Stimulated activated CD4-positive, alpha-beta T cell treated with anti-CD3 and anti-CD28 coated beads, Interleukin-2, amount 100 ng/mL, for 4 hours (primary cell): ENCODE results near the gene RTN4R.
"Not testable (repeated sequence)": the region's sequence is repeated elsewhere in the genome, so short reads cannot be mapped to it uniquely, and the experiment has no call there.

ENCODE experiments used
- DNase-seq: peaks from one replicate; pipeline ENCODE4 v3.0.0-alpha.2; 2020; ENCODE audit warnings: low read depth

Gene RTN4R

DNA sequence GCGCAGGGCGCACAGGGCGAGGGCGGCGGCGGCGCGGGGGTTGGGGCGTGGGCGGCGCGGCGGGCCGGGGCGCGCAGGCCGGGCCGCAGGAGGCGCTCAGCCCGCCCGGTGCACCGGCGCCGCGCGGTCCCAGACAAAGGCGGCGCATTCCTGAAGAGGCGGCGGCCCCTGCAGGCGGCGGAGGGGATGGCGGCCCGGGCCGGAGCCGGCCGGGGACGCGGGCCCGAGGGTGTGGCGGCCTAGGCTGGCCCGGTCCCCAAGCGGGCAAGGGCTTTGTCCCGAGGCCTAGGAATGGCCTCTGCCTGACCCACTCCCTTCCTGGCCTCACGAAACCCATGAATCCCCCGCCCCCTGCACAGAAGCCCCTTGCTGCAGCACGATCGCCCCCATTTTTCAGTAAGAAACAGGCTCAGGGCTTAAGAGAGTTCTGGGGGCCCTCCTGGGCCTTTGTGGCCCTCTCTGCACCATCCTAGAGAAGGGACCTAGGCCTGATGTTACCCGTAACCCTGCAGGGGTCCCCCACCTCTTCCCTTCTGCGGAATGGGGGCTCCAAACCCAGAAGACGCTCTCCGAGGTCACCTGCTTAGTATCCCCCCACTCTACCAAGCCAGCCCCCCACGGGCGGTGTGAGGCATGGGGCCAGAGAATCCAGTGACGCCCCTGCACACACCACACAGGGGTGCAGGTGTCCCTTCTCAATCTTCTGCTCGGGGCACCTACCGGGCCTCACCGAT is at the start of gene RTN4R:
RTN4R (minus strand) TSS at position 40 of the 734 bp plus-strand sequence. CDS start 226 bp downstream, outside the sequence.
- no peak for DNase-seq

DNA sequence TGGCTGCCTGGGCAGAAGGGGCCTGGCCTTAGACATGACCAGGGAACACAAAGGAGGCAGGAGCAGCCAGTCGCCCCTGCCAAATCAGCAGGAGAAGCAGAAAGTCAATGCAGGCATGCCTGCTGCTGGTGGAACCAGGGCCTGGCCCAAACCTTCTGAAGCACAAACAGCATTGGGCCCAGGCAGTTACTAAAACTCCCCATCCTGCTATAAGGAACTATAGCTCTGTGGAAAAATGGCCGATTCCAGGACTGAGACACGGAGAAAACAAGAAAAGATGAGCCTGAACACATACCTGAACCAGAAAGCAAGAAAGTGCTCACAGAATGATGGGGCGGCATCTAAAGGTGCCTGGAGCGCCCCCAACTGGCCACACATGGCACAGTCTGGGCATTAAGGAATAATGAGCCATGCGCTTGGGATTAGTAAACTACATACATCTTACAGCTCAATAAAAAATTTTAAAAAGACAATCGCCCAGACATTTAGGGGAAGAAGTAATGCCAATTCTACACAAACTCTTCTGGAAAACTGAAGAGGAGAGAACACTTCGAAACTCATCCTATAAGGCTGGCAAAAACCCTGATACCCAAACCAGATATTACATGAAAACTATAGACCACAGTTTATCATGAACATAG is 49.4 kb upstream of the RTN4R start:
- not testable (repeated sequence) for DNase-seq

DNA sequence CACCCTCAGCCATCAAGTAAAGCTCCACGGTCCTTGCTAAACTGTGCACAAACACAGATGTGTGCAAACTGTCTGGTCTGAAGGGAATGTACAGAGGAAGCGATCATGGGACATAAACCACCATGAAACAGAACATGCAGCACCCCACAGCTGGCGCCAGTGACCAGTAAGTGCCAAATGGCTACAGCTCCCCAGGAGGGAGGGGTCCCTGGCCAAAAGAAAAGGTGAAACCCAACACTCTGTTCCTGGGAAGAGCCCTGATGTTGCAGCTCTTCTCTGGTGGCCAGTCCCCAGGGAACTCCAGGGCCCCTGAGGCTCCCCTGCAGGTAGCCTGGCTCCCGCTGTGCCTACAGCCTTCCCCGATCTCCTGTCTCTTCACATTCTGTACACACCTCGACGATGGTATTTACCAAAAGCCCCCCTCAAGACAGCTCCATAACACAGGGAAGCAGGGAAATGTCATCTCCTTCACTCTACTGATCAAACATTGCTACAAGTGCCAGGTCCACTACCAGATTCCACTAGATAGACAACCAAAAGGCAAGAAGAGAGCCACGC is 48.8 kb upstream of the RTN4R start:
- DNase-seq = no peak

DNA sequence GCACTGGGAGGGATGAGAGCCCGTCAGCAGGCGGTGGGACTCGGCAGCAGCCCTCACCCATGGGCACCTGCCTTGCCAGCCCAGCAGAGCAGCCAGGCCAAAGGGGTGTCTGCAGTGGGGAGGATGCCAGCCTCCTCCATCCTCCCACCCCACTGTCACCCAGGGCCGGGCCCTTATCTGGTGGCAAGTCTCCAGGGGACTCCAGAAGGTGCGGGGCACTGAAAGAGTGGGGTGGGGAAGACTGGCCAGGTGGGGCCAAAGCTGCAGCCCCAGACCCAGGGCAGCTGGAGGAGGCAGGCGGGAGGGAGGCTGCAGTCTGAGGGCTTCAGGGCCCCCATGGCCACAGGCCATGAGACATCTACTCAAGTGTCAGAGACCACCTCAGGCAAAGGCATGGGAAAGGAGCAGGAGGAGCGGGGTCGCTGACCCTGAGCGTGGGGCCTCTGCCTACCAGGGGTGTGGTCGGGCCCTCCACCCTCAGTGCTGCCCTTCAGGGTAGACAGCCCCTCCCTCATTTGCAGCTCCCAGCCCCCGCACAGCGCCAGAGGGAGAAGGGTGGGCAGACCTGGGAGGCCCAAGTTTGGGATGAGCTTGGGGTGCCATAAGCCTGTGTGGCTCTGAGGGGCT is 48.2 kb upstream of the RTN4R start:
- DNase-seq = no peak

DNA sequence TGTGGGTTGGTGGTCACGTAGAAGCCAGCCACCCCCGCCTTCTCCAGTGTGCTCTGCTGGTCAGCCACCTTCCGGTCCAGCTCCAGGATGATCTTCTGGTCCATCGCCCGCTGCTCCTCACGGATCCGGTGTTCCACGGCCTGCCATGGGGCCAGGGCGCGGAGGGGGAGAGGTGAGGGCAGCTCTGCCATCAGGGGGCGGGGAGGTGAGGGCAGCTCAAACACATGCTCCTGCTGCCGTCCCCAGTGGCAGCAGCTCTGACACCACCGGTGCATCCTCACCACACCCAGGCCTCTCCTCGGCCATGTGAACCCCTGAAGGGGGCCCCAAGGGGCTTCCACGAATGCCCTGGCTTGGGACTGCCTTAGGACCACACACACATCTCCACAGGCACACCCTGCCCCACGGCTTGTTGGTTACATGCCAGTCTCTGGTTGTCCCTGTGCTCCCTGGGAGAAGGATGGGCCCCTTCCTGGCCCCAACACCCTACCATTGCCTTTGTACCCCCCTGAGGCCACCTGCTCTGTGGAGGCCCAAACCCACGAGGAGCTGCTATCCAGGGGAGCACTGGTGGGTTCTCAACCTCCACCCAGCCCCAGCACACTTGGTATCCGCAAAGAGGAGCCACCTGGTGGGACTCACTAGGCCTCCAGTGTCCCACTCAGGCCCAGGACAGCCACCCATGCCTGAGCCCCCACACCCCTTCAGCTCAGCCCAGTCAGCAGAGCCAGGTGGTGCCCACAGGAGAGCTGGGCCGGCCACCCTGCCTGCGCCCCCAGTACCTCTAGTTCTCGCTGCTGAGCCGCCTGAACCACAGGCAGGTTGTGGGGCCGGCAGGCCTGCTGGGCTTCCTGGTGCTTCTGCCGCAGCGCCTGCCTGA is 47.5 kb upstream of the RTN4R start:
- DNase-seq = no peak

DNA sequence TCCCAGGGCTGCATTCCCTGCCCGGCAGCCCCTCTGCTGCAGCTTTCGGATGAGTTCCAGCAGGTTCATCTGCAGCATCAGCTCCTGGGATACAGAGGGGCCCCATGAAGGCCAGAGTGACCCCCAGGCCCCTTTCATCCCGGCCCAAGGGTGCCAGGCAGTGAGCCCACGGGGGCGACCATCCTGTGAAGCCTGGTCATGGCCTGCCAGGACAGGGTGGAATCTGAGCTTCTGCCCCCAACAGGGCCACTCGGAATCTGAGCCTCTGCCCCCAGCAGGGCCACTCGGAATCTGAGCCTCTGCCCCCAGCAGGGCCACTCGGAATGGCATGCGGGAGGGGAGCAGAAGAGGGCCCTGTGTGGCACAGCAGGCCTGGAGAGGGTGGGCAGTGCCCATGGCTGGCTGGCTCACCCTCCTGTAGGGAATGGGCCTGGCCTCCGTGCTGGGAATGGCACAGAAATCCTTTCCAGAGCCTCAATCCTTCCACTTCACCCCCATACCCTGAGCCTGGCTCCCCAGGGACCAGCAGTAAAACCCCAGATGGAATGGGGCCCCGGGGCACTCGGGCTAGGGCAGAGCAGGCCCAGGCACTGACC is 46.7 kb upstream of the RTN4R start:
- DNase-seq = not testable (repeated sequence)

DNA sequence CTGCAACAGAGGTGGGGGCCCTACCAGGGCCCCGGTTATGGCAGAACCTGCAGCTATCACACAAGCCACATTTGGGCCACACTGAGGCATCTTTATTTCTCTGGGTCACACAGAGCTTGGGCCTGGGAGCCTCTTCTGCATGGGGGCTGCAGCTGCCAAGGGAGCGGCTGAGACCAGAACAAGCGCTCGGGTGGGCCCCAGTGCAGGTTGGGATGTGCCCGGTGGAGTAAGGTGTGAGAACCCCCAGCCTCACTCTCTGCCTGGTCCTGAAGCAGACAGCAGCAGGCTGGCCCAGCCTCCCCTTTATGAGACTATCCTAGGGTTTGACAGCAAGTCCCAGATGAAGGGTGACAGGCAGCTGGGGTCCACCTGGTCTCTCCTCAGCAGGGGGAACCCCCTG is 46.1 kb upstream of the RTN4R start:
- not testable (repeated sequence) for DNase-seq

GRCh38 chr22:20313306-20314077 is 45.4 kb upstream of the RTN4R start:
- DNase-seq = not testable (repeated sequence)

DNA sequence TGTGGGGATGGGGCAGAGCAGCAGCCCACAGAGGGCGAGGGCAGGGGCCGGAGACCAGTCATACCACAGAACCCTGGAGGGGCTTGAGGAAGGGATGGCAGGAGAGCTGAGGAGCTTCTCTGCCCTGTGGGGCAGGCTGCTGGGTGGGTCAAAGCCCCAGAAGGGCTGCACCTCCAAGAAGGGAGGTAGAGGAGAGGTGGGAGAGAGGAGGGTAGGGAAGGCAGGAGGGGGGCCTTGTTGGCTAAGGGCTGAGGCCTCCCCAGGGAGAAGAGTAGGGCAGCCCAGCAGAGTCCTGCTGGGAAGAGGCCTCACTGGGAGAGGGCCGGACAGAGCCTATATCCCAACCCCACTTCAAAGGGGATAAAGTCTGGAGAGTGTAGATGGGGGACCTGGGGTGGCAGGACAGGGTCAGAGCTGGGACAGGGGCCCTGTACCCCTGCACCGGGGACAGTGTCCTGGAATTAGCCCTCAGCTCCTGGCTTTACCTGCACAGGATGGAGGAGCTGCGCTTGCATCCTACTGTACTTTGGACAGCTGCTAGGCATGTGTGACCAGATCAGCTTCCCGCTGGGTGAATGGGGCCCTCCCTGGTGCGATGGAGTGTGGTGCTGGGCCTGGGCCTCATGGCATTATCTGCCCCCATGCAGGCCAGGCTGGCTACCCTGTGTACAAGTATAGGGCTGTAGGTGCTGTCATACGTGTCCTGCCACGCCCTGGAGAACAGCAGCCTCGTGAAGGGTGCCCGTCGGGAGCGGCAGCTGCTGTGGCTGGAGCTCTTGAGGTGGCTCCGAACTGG is 44.5 kb upstream of the RTN4R start:
- no peak for DNase-seq

- not testable (repeated sequence) for DNase-seq
Measured at GRCh38 chr22:20311249-20312062, 43.3 kb upstream of the RTN4R start.

DNA sequence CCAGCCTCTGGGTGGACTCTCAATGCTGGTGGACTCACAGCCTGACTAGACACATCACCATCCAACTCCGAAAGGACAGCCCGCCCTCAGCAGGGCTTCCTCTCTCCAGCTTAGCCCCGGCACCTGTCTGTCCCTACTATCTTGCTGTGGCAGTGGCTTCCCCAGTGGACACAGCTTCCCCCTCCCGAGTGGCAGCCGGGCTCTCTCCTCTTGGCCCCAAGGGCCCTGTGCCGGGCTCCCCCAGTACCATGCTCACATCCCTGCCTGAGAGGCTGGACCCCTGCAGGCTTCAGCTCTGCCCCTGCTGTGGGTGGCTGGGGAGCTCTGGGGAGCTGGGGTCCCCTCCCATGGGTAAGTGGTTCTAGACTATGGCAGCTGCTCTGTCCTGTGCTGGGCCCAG is 42.7 kb upstream of the RTN4R start:
- DNase-seq = not testable (repeated sequence)

DNA sequence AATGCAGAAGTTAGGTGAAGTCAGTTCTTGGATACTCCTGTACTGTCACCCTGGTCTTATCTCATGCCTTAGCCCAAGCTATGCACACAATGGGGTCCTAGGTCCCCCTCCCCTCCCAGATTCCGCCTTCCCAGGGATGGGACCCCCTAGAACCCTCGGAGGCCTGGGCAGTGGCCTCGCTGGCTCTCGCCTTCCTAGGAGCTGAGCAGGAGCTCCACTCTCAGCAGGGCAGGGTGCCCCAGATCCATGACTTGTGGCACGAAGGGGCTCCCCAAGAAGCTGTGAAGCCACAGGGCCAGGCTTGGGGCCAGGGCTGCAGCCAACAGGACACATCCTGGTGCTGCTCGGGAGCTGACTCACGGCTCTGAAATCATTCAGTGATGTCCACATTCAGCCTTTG is 42.1 kb upstream of the RTN4R start:
- not testable (repeated sequence) for DNase-seq

DNA sequence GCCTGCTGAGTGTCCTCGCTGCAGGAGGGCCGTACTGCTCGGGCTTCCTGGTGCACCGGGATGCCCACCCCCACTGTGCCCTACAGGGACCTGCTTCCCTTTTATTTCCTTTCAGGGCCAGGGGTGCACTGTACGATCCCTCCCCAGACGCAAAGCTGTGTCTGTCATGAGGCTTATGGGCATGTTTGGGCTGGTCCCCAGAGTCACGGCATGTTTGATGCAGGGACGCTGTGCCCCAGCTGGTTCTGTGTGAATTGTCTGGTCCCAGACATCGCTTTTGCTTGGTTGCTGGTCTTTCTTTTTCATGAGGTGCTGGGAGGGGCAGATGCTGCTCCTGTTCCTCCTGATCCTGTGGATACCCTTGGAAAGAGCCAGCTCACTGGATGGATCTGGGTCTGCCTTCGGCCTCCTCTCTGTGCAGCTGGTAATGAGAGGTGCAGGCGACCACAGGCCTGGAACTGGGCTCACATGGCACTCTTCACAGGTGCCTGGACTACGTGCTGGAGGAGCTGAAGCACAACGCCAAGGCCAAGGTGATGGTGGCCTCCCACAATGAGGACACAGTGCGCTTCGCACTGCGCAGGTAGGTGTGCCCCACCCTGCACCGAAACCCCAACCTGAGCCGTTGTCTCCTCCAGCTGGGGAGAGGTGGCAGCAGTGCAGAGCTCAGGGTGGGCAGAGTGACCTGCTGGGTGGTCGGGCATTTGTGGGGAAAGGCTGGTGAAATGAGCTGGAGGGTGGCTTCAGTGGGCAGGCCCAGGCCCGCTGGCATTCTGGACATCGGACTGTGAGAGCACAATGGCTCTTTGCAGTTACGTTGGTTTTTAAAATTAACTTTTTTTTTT is 40.9 kb upstream of the RTN4R start:
- not testable (repeated sequence) for DNase-seq

DNA sequence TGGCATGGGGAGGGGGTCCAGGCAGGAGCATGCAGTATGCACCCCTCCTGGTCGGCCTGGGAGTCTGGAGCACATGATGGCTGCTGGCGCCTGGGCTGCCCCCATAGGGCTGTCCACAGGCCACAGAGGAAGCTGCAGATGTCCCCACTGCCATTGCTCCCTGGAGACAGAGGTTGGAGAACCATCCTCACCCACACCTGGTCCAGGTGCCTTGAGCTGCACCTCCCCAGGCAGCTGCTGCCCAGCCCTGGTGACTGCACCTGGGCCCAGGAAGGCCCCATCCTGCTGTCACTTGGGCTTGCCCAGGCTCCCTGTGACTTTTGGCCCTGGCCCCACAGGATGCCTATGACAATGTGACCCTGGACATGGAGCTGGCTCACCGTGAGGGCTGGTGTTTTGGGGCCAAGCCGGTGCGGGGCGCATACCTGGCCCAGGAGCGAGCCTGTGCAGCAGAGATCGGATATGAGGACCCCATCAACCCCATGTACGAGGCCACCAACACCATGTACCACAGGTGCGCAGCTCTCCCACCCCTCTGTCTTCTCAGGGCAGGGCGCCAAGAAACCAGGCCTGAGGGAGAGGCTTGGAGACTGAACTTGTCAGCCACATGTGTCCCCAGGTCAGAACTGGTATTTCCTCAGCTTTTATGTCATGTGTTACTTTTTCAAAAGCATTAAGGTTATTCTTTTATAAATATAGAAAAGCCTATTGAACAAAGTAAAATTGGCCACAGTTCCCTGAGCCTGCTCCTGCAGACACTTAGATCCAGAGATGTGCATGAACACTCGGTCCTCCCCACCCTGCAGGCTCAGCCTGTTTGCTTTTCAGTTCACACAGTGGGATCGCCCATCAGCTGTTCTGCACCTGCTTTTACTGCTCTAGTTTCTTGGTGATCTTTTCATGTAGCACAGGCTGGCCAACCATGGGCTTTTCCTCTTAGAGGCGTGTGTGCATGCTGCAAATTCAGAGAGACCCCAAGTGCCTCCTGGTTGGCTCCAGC is 39.6 kb upstream of the RTN4R start:
- DNase-seq = not testable (repeated sequence)

- DNase-seq = not testable (repeated sequence)
Measured at GRCh38 chr22:20306646-20307447, 38.7 kb upstream of the RTN4R start.
